Suprapubic skin (tissue), 4 donors: ENCODE data around the gene NOC4L. TPM values are rescaled to one million over a fixed set of nuclear protein-coding genes. Genes with fewer than 3 reads are reported as not detected.

Experiments
- DNase-seq, 2 donors: peaks; one replicate each; pipeline ENCODE4 v3.0.0-alpha.2; 2019; ENCODE audit warnings: low spot score in 2 of 2
- H3K27ac ChIP-seq: fragments of 200-600 bp; sonication (generic); one replicate; pipeline ENCODE4 v1.5.1; 2019
- H3K27me3 ChIP-seq: fragments of 200-600 bp; sonication (generic); one replicate; pipeline ENCODE4 v1.5.1; 2019
- H3K36me3 ChIP-seq: fragments of 200-600 bp; sonication (generic); one replicate; pipeline ENCODE4 v1.5.1; 2019
- H3K4me1 ChIP-seq: fragments of 200-600 bp; sonication (generic); one replicate; pipeline ENCODE4 v1.5.1; 2019
- H3K4me3 ChIP-seq: fragments of 200-600 bp; sonication (generic); one replicate; pipeline ENCODE4 v1.5.1; 2019; ENCODE audit warnings: mild to moderate bottlenecking
- H3K9me3 ChIP-seq: fragments of 200-600 bp; sonication (generic); one replicate; pipeline ENCODE4 v1.5.1; 2019
- CTCF ChIP-seq, 2 donors: fragments of 200-600 bp in 1 of 2; fragments of 450-650 bp in 1 of 2; sonication (generic) in 1 of 2; IDR thresholded peaks; one replicate each; pipeline ENCODE4 v1.5.1; 2016 to 2019; ENCODE audit warnings: antibody characterized with exemption in 2 of 2, mild to moderate bottlenecking in 1 of 2, moderate library complexity in 1 of 2
- EP300 ChIP-seq: sonication (generic); formaldehyde crosslinking; IDR thresholded peaks from one replicate; pipeline ENCODE4 v1.6.1; 2017; ENCODE audit warnings: antibody characterized with exemption
- POLR2A ChIP-seq, 2 donors: fragments of 450-650 bp; IDR thresholded peaks; one replicate each; pipeline ENCODE4 v1.6.1; 2017; ENCODE audit warnings: antibody characterized with exemption in 2 of 2, mild to moderate bottlenecking in 2 of 2, moderate library complexity in 2 of 2
- POLR2AphosphoS5 ChIP-seq, 3 donors: sonication (generic); formaldehyde crosslinking; IDR thresholded peaks; one replicate each; pipeline ENCODE4 v1.6.1; 2017; ENCODE audit warnings: antibody characterized with exemption in 3 of 3
- WGBS: methylation state at CpG from one replicate; pipeline ENCODE4 v1.1.5; 2018; 5-methylcytosine and 5-hydroxymethylcytosine counted together
- total RNA-seq, 4 donors: library from RNA; depleted of rRNA; stranded (reverse); fragments of >200 nt; gene quantifications; one replicate each; pipeline ENCODE4 v1.1.0, GENCODE V29; 2016

Gene NOC4L
- total RNA-seq, 4 donors from 2014 or later: 13.9 to 20.4 (median 16.0) TPM

- no peaks in the 10 kb centered on the region for H3K9me3 ChIP-seq
- H3K27me3 ChIP-seq: peaks cover 81% of the 10 kb centered on the region
- TF ChIP-seq POLR2AphosphoS5 (IDR thresholded peaks at IDR 0.05) (no peak), EP300 (no peak), CTCF (IDR thresholded peaks at IDR 0.05) (no peak), POLR2A (IDR thresholded peaks at IDR 0.05) (no peak)
- H3K36me3 ChIP-seq: no peaks in the 10 kb centered on the region
- DNase-seq: no peak
- no peak overlapping the region for H3K4me3 ChIP-seq
- no peak overlapping the region for H3K27ac ChIP-seq
- peaks cover 21% of the 10 kb centered on the region for H3K4me1 ChIP-seq
- 93% methylated on average over 15 of the region's 23 CpGs for WGBS
These were observed 57.3 kb downstream of the NOC4L start for GRCh38 chr12:132201391-132202120.

Other genes starting within 250 kb of the NOC4L start
- 100 to 1,000 TPM in 1 of 4 donors, 10 to 100 TPM in 3; 37.0 to 102 (median 65.7) TPM for gene ULK1, start 249.8 kb upstream of the NOC4L start, total RNA-seq
- gene PUS1, start 215.2 kb upstream of the NOC4L start, total RNA-seq: 10 to 100 TPM; 16.3 to 24.4 (median 21.8) TPM
- gene EP400, start 194.5 kb upstream of the NOC4L start, total RNA-seq: 10 to 100 TPM; 32.0 to 81.3 (median 40.1) TPM
- 10 to 100 TPM; 21.1 to 39.6 (median 23.7) TPM for gene DDX51, start 138 bp upstream of the NOC4L start, total RNA-seq
- gene GALNT9, start 185.1 kb downstream of the NOC4L start, total RNA-seq: not detected